K562 (cell line): ENCODE data around the gene ADAR. TPM values are rescaled to one million over a fixed set of nuclear protein-coding genes. Genes with fewer than 3 reads are reported as not detected.

Experiments
- BCOR ChIP-seq: fragments of 450-650 bp; IDR thresholded peaks from 2 replicates; pipeline ENCODE4 v1.6.1; 2016
- BRCA1 ChIP-seq, 2 experiments: fragments of 450-650 bp in 1 of 2; sonication (generic) in 1 of 2; formaldehyde crosslinking in 1 of 2; IDR thresholded peaks; 2 replicates each; pipeline versions ENCODE4 v1.5.0 to v1.6.1; 2017 to 2020; ENCODE audit warnings: mild to moderate bottlenecking in 1 of 2, missing genetic modification reagents in 1 of 2
- CBX3 ChIP-seq, 2 experiments: IDR thresholded peaks; 1 replicate in 1 of 2; 2 replicates in 1 of 2; pipeline ENCODE4 v1.6.1; 2012; ENCODE audit warnings: inconsistent platforms in 2 of 2, low read length in 2 of 2, borderline replicate concordance in 1 of 2, control low read depth in 1 of 2
- ETV5 ChIP-seq: sonication (generic); formaldehyde crosslinking; IDR thresholded peaks from 2 replicates; pipeline ENCODE4 v1.4.0; 2020; ENCODE audit warnings: low read depth, mild to moderate bottlenecking, missing genetic modification reagents
- HIVEP1 ChIP-seq: fragments of 250-450 bp; sonication (Bioruptor Pico); IDR thresholded peaks from 2 replicates; pipeline ENCODE4 v1.4.0; 2020; ENCODE audit warnings: mild to moderate bottlenecking
- MCM2 ChIP-seq: fragments of 450-650 bp; IDR thresholded peaks from 2 replicates; pipeline ENCODE4 v1.6.1; 2017; ENCODE audit warnings: low read depth, mild to moderate bottlenecking
- MEF2A ChIP-seq: IDR thresholded peaks from 2 replicates; pipeline ENCODE4 v1.6.1; 2011; ENCODE audit warnings: low read depth, mild to moderate bottlenecking, low read length, moderate library complexity; ENCODE audit not compliant: control insufficient read depth
- NBN ChIP-seq: fragments of 450-650 bp; IDR thresholded peaks from 2 replicates; pipeline ENCODE4 v1.6.1; 2016; ENCODE audit warnings: low read depth, mild to moderate bottlenecking
- PHTF2 ChIP-seq: fragments of 250-450 bp; sonication (Bioruptor Pico); IDR thresholded peaks from 2 replicates; pipeline ENCODE4 v1.5.0; 2021; ENCODE audit warnings: mild to moderate bottlenecking
- SP1 ChIP-seq: sonication (generic); formaldehyde crosslinking; IDR thresholded peaks from 2 replicates; pipeline ENCODE4 v1.8.1; 2022; ENCODE audit warnings: mild to moderate bottlenecking, missing genetic modification reagents
- SRSF1 ChIP-seq: fragments of 200-400 bp; formaldehyde crosslinking; IDR thresholded peaks from 2 replicates; pipeline ENCODE4 v1.6.1; 2017; ENCODE audit warnings: mild to moderate bottlenecking, low read depth, low read length, moderate library complexity
- TEAD1 ChIP-seq, 2 experiments: fragments of 450-650 bp in 1 of 2; sonication (generic) in 1 of 2; formaldehyde crosslinking; IDR thresholded peaks; 2 replicates each; pipeline versions ENCODE4 v1.4.0 to v1.8.0; 2020 to 2022; ENCODE audit warnings: mild to moderate bottlenecking in 2 of 2, missing genetic modification reagents in 1 of 2
- THRAP3 ChIP-seq: fragments of 450-650 bp; IDR thresholded peaks from 2 replicates; pipeline ENCODE4 v1.6.1; 2016; ENCODE audit warnings: mild to moderate bottlenecking, inconsistent platforms, borderline replicate concordance
- ZNF143 ChIP-seq: sonication (generic); formaldehyde crosslinking; IDR thresholded peaks from 2 replicates; pipeline ENCODE4 v1.9.0; 2022; ENCODE audit warnings: mild to moderate bottlenecking, missing genetic modification reagents
- ZSCAN29 ChIP-seq: fragments of 450-650 bp; IDR thresholded peaks from 2 replicates; pipeline ENCODE4 v1.6.1; 2017
- polyA plus RNA-seq, 8 experiments: library from polyadenylated mRNA; depleted of rRNA in 4 of 8; stranded (reverse) in 5 of 8; unstranded in 3 of 8; fragments of >200 nt; fragmentation: Nextera tagmentation in 2 of 8; fragmentation: Illumina TruSeq in 1 of 8; extraction: Ambion mirVana in 2 of 8; extraction: Trizol in 1 of 8; gene quantifications; 2 replicates each; pipeline versions ENCODE4 v1.2.1 to v1.2.3, GENCODE V29; 2011 to 2014; ENCODE audit warnings: inconsistent platforms in 1 of 8, missing spikeins in 1 of 8
- total RNA-seq, 7 experiments: library from RNA; depleted of rRNA in 6 of 7; stranded (reverse); fragments of >200 nt in 6 of 7; fragmentation: Illumina TruSeq in 2 of 7; extraction: Trizol in 2 of 7; gene quantifications; 2 replicates each; pipeline versions ENCODE4 v1.2.1 to v1.2.3, GENCODE V29; 2011 to 2021; ENCODE audit warnings: low replicate concordance in 1 of 7
- TF ChIP-seq, protein P1 (sequence below): fragments of 450-650 bp; conservative IDR thresholded peaks from 2 replicates; pipeline ENCODE4 v1.6.1; 2016; ENCODE audit warnings: missing genetic modification characterization, low read depth, mild to moderate bottlenecking, control low read depth, missing compliant biosample characterization
- TF ChIP-seq, protein P2 (sequence below): sonication (generic); formaldehyde crosslinking; IDR thresholded peaks from 2 replicates; pipeline ENCODE4 v1.8.0; 2022; ENCODE audit warnings: missing genetic modification reagents, mild to moderate bottlenecking, borderline replicate concordance
- TF ChIP-seq, protein P3 (sequence below): sonication (generic); formaldehyde crosslinking; IDR thresholded peaks from 2 replicates; pipeline ENCODE4 v1.8.0; 2022; ENCODE audit warnings: mild to moderate bottlenecking, missing genetic modification reagents, borderline replicate concordance
- TF ChIP-seq, protein P4 (sequence below): fragments of 250-450 bp; sonication (Bioruptor Pico); IDR thresholded peaks from 2 replicates; pipeline ENCODE4 v1.5.0; 2020; ENCODE audit warnings: mild to moderate bottlenecking, borderline replicate concordance

Gene ADAR
- total and polyA plus RNA-seq, 9 of the 15 experiments (the other 6 are each of a cell fraction or from before 2014, with no cell fraction given): 30.1 to 123 (median 60.2) TPM

DNA sequence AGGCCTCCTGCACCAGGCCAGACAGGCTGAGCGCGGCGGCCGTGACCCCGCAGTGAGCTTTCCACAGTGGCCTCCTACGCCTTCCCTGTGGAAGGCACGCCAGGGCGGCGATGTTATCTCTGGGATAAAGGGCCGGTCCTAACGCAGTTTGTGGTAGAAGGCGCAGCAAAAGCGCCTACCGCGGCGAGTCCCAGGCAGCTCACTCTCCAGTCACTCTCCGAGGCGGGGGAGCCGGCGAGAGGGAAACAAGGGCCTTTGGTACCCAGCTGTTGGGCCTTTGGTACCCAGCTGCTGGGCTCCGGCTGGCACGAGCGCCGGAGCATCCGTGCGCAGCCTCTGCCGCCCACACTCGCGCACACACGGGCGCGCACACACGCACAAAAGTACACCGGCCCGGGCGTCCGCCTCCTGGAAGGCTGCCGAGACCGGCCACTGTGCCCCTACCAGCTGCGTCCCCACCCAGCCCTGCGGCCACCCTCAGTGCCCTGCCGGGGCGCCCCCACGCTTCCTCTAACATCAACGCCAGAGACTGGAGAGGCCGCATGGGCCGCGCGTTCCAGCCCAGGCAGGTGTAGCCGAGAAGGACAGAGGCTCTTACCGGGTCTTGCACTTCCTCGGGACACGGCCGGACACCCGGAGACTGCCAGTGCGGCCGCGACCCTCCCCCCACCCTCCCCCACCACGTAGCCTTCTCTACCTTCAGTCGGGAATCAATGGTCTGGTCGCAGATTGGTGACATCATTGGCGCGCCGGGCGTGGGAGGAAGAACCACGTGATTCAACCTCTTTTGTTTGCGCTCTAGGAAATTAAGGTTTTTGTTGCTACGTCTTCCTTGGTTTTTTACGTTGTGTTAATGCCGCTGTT lies 19.5 kb upstream of the ADAR start (continued):
- TF ChIP-seq, protein P1, sequence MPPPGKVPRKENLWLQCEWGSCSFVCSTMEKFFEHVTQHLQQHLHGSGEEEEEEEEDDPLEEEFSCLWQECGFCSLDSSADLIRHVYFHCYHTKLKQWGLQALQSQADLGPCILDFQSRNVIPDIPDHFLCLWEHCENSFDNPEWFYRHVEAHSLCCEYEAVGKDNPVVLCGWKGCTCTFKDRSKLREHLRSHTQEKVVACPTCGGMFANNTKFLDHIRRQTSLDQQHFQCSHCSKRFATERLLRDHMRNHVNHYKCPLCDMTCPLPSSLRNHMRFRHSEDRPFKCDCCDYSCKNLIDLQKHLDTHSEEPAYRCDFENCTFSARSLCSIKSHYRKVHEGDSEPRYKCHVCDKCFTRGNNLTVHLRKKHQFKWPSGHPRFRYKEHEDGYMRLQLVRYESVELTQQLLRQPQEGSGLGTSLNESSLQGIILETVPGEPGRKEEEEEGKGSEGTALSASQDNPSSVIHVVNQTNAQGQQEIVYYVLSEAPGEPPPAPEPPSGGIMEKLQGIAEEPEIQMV (tag): no peak
- TF ChIP-seq SRSF1: no peak
- TF ChIP-seq BCOR: 0 out of 2 replicates have a peak, but pooled peaks have one; percentile 30
- TF ChIP-seq MEF2A: no peak
- no peak for TF ChIP-seq HIVEP1 (CRISPR knock-in tag)
- TF ChIP-seq, protein P2, sequence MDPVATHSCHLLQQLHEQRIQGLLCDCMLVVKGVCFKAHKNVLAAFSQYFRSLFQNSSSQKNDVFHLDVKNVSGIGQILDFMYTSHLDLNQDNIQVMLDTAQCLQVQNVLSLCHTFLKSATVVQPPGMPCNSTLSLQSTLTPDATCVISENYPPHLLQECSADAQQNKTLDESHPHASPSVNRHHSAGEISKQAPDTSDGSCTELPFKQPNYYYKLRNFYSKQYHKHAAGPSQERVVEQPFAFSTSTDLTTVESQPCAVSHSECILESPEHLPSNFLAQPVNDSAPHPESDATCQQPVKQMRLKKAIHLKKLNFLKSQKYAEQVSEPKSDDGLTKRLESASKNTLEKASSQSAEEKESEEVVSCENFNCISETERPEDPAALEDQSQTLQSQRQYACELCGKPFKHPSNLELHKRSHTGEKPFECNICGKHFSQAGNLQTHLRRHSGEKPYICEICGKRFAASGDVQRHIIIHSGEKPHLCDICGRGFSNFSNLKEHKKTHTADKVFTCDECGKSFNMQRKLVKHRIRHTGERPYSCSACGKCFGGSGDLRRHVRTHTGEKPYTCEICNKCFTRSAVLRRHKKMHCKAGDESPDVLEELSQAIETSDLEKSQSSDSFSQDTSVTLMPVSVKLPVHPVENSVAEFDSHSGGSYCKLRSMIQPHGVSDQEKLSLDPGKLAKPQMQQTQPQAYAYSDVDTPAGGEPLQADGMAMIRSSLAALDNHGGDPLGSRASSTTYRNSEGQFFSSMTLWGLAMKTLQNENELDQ (CRISPR knock-in tag): no peak
- TF ChIP-seq, protein P3, sequence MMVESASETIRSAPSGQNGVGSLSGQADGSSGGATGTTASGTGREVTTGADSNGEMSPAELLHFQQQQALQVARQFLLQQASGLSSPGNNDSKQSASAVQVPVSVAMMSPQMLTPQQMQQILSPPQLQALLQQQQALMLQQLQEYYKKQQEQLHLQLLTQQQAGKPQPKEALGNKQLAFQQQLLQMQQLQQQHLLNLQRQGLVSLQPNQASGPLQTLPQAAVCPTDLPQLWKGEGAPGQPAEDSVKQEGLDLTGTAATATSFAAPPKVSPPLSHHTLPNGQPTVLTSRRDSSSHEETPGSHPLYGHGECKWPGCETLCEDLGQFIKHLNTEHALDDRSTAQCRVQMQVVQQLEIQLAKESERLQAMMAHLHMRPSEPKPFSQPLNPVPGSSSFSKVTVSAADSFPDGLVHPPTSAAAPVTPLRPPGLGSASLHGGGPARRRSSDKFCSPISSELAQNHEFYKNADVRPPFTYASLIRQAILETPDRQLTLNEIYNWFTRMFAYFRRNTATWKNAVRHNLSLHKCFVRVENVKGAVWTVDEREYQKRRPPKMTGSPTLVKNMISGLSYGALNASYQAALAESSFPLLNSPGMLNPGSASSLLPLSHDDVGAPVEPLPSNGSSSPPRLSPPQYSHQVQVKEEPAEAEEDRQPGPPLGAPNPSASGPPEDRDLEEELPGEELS (CRISPR knock-in tag): no peak
- TF ChIP-seq MCM2: no peak
- TF ChIP-seq, protein P4, sequence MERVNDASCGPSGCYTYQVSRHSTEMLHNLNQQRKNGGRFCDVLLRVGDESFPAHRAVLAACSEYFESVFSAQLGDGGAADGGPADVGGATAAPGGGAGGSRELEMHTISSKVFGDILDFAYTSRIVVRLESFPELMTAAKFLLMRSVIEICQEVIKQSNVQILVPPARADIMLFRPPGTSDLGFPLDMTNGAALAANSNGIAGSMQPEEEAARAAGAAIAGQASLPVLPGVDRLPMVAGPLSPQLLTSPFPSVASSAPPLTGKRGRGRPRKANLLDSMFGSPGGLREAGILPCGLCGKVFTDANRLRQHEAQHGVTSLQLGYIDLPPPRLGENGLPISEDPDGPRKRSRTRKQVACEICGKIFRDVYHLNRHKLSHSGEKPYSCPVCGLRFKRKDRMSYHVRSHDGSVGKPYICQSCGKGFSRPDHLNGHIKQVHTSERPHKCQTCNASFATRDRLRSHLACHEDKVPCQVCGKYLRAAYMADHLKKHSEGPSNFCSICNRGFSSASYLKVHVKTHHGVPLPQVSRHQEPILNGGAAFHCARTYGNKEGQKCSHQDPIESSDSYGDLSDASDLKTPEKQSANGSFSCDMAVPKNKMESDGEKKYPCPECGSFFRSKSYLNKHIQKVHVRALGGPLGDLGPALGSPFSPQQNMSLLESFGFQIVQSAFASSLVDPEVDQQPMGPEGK (CRISPR knock-in tag): no peak
- peak in 1 of 2 experiments; percentile 92; a peak in 2 of 3 replicates for TF ChIP-seq CBX3 (IDR thresholded peaks at IDR 0.05; ENCODE audit: borderline replicate concordance in 1 of 2, low read length in 2 of 2)
- TF ChIP-seq ETV5 (CRISPR knock-in tag): peak; percentile 54; the same call in 1 of the 2 replicates
- peak; percentile 21; the same call in 1 of the 2 replicates for TF ChIP-seq SP1 (CRISPR knock-in tag)
- TF ChIP-seq PHTF2 (CRISPR knock-in tag): no peak
- TF ChIP-seq NBN: peak; percentile 84
- no peak for TF ChIP-seq ZNF143
- no peak for TF ChIP-seq ZSCAN29
- TF ChIP-seq TEAD1 (CRISPR knock-in tag; IDR thresholded peaks at IDR 0.05): peak; percentile 37 to 51; a peak in 1 of 4 replicates
- no peak for TF ChIP-seq THRAP3
- no peak for TF ChIP-seq BRCA1 (IDR thresholded peaks at IDR 0.05)
- TF ChIP-seq BRCA1 (CRISPR knock-in tag; IDR thresholded peaks at IDR 0.05): no peak
